GM19324 (cell line): ENCODE results near the gene NAPEPLD.
"Not testable (repeated sequence)": the region's sequence is repeated elsewhere in the genome, so short reads cannot be mapped to it uniquely, and the experiment has no call there.

ENCODE experiments used
- ATAC-seq: cut with Tn5 transposase; IDR thresholded peaks from one replicate; pipeline ENCODE4 v1.9.1; 2021; ENCODE audit warnings: mild to moderate bottlenecking, moderate library complexity; ENCODE audit not compliant: unreplicated experiment, low FRiP score

Gene NAPEPLD

GRCh38 chr7:103148994-103149807, at the start of gene NAPEPLD:
Gene NAPEPLD, minus strand, starts transcription at chr7:103149099. Its CDS starts 20,323 bp downstream, at chr7:103128776.
- peak; percentile 90 for ATAC-seq

GRCh38 chr7:103198079-103198478, 49.2 kb upstream of the NAPEPLD start:
- not testable (repeated sequence) for ATAC-seq

GRCh38 chr7:103195364-103195763, 46.5 kb upstream of the NAPEPLD start:
- ATAC-seq, result not testable (repeated sequence)

GRCh38 chr7:103172415-103173146, 23.7 kb upstream of the NAPEPLD start:
- ATAC-seq, result not testable (repeated sequence)

GRCh38 chr7:103171695-103172414, 23.0 kb upstream of the NAPEPLD start:
- not testable (repeated sequence) for ATAC-seq

GRCh38 chr7:103166921-103167544, 18.1 kb upstream of the NAPEPLD start:
- ATAC-seq, result not testable (repeated sequence)

- ATAC-seq, result not testable (repeated sequence)
Measured at GRCh38 chr7:103163087-103163825, 14.4 kb upstream of the NAPEPLD start.

GRCh38 chr7:103162641-103163040, 13.7 kb upstream of the NAPEPLD start:
- ATAC-seq, result not testable (repeated sequence)

GRCh38 chr7:103161998-103162616, 13.2 kb upstream of the NAPEPLD start:
- ATAC-seq, result not testable (repeated sequence)

- ATAC-seq, result not testable (repeated sequence)
Measured at GRCh38 chr7:103159072-103159471, 10.2 kb upstream of the NAPEPLD start.

- peak; percentile 90 for ATAC-seq
Measured at GRCh38 chr7:103155331-103156024, 6.6 kb upstream of the NAPEPLD start.

- ATAC-seq, result no peak
Measured at GRCh38 chr7:103154042-103154441, 5.1 kb upstream of the NAPEPLD start.

GRCh38 chr7:103152744-103153617, 4.1 kb upstream of the NAPEPLD start:
- not testable (repeated sequence) for ATAC-seq

- ATAC-seq, result not testable (repeated sequence)
Measured at GRCh38 chr7:103151993-103152676, 3.2 kb upstream of the NAPEPLD start.

- ATAC-seq, result no peak
Measured at GRCh38 chr7:103150192-103150591, 1.3 kb upstream of the NAPEPLD start.

- peak; percentile 31 for ATAC-seq
Measured at GRCh38 chr7:103149808-103150180, 895 bp upstream of the NAPEPLD start.
